Upper lobe of right lung (tissue), 1 donor: ENCODE results near the gene AXIN2. TPM values are rescaled to one million over a fixed set of nuclear protein-coding genes. Genes with fewer than 3 reads are reported as not detected.

Source experiments
- ATAC-seq: fragments of 200-7000 bp; cut with Tn5 transposase; one replicate; pipeline ENCODE4 v1.9.1; 2020; ENCODE audit warnings: mild to moderate bottlenecking, moderate library complexity
- DNase-seq: peaks from one replicate; pipeline ENCODE4 v3.0.0-alpha.2; 2020
- H3K27ac ChIP-seq: fragments of 200-600 bp; one replicate; pipeline ENCODE4 v1.8.0; 2022
- H3K27me3 ChIP-seq: fragments of 200-600 bp; one replicate; pipeline ENCODE4 v1.8.0; 2022; ENCODE audit warnings: mild to moderate bottlenecking
- H3K36me3 ChIP-seq: fragments of 200-600 bp; one replicate; pipeline ENCODE4 v1.8.0; 2022
- H3K4me1 ChIP-seq: fragments of 200-600 bp; one replicate; pipeline ENCODE4 v1.8.0; 2022
- H3K4me3 ChIP-seq: fragments of 200-600 bp; one replicate; pipeline ENCODE4 v1.8.0; 2022; ENCODE audit warnings: mild to moderate bottlenecking
- H3K9me3 ChIP-seq: fragments of 200-600 bp; one replicate; pipeline ENCODE4 v1.8.0; 2022
- CTCF ChIP-seq: fragments of 200-600 bp; IDR thresholded peaks from one replicate; pipeline ENCODE4 v1.8.0; 2022; ENCODE audit warnings: antibody characterized with exemption
- intact Hi-C: fragments of 100-400 bp; cut with DNase I; formaldehyde crosslinking; loops from one replicate; pipeline ENCODE4 v1.11.0; 2022
- total RNA-seq: library from RNA; stranded (reverse); fragmentation: NEBNext Ultra II Directional; extraction: Animal tissue kit (Norgen Biotek cat#: 25700); gene quantifications from one replicate; pipeline ENCODE4 v1.2.1, GENCODE V29; 2021
- donor health status: DM: no; HTN: yes; CAD: no; lungs with severe emphysema.

AXIN2 gene
- total RNA-seq, 1 donor from 2014 or later = 63.6 TPM

DNA sequence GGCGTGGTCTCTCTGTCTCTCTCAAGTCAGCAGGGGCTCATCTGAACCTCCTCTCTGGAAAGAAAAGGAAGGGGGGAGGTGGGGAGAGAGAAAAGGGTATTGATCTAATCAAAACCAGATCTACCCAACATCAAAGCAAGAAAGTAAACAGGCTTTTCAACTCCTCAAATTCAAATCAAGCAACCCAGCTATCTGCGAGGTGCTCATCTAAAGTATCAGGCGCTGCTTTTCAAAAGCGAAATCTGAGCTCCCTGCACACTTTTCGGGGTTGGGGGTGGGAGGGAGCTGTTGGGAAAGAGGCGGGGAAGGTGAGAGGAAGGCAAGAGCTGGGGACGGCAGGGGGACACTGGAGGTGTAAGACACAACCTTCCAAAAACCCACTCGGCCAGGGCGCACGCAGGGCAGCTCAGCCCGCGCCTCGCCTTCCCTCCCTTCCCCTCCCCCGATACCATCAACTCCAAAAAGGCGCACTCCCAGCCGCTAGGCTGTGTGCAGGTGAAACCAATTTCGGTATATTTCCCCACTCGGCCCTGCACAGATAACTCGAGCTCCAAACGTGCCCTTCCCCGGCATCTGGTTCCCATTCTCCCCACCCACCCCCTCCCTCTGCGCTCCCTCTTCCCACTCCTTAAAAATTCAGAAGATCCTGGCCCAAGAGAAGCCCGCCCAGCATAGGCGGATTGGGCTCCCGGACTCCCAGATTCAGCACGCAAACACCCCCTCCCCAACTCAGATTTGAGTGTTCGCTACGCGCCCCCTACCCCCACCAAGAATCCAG, 2.6 kb downstream of the AXIN2 start:
- TF ChIP-seq CTCF = no peak
- peaks cover 10% of the 10 kb centered on the region for H3K4me1 ChIP-seq
- no peak for ATAC-seq
- no peak overlapping the region for H3K27ac ChIP-seq
- intact Hi-C loops = loop anchor here (10.0 kb wide), 2 partner anchors 94 to 274 kb away; no protein-coding TSS in a partner anchor
- peak; percentile 70 for DNase-seq
- no peaks in the 10 kb centered on the region for H3K9me3 ChIP-seq
- H3K4me3 ChIP-seq = no peak overlapping the region
- H3K27me3 ChIP-seq = no peaks in the 10 kb centered on the region
- no peaks in the 10 kb centered on the region for H3K36me3 ChIP-seq

DNA sequence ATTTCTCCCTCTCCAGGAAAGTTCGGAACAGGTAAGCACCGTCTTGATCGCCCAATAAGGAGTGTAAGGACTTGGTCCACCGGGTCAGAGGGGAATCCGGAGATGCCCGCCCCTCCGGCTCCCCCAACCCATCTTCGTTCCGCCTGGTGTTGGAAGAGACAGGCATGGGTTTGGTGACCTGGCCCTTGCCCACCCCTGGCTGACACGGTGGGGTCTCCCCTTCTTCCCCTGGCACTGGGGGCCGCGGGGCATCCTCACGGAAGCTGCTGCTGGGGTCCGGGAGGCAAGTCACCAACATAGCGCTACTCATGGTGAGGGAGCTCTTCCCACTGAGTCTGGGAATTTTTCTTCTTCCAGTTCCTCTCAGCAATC, 3.2 kb downstream of the AXIN2 start:
- H3K27me3 ChIP-seq = no peaks in the 10 kb centered on the region
- no peak overlapping the region for H3K4me3 ChIP-seq
- no peak for ATAC-seq
- no peak for DNase-seq
- H3K27ac ChIP-seq = no peak overlapping the region
- peaks cover 14% of the 10 kb centered on the region for H3K4me1 ChIP-seq
- no peak for TF ChIP-seq CTCF
- H3K36me3 ChIP-seq = no peaks in the 10 kb centered on the region
- no peaks in the 10 kb centered on the region for H3K9me3 ChIP-seq
- intact Hi-C loops = loop anchor here (10.0 kb wide), 2 partner anchors 93 to 273 kb away; no protein-coding TSS in a partner anchor

DNA sequence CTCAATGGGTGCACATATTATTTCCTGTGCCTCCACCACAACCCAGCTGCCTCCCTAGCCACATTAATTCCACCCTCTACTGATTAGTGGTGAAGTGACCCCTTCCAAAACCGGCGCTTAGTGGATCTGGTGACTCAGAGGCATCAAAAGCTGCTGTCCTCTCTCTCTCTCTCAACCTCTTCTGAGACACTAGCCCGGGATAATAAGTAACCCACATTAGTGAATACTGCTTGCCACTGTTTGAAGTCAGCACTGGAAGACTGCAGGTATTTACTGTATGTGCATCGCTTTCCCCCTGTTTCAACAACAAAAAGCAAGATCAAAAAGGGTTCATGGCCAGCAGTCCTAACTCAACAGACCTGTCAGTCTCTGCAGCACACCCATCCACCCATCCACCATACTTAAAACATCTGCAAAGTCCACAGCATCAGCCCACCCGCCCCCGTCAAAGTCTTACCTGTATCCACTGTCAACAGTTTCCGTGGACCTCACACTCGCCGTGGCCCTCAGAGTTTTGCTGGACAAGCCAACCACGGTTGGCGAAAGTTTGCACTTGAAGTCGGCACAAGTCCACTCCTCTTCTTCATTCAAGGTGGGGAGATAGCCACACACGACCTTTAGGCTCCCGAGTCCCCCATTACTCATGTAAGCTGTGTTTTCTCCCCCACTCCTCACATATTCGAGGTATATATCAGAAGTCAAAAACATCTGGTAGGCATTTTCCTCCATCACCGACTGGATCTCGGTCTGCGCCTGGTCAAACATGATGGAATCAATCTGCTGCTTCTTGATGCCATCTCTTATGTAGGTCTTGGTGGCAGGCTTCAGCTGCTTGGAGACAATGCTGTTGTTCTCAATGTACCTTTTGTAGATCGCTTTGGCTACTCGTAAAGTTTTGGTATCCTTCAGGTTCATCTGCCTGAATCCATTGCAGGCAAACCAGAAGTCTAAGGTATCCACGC, 3.8 kb downstream of the AXIN2 start:
- Histone ChIP-seq H3K27me3 (no peaks in the 10 kb centered on the region), H3K4me3 (no peak overlapping the region), H3K36me3 (no peaks in the 10 kb centered on the region), H3K4me1 (peaks cover 21% of the 10 kb centered on the region), H3K27ac (no peak overlapping the region), H3K9me3 (no peaks in the 10 kb centered on the region)
- TF ChIP-seq CTCF = no peak
- no peak for ATAC-seq
- no peak for DNase-seq
- intact Hi-C loops = loop anchor here (10.0 kb wide), 2 partner anchors 93 to 273 kb away; no protein-coding TSS in a partner anchor

- H3K4me1 ChIP-seq = peaks cover 26% of the 10 kb centered on the region
- no peaks in the 10 kb centered on the region for H3K27me3 ChIP-seq
- no peak for DNase-seq
- no peaks in the 10 kb centered on the region for H3K9me3 ChIP-seq
- intact Hi-C loops = loop anchor here (10.0 kb wide), 2 partner anchors 92 to 272 kb away; no protein-coding TSS in a partner anchor
- H3K36me3 ChIP-seq = no peaks in the 10 kb centered on the region
- H3K4me3 ChIP-seq = no peak overlapping the region
- ATAC-seq = no peak
- H3K27ac ChIP-seq = no peak overlapping the region
- no peak for TF ChIP-seq CTCF
These were observed 4.5 kb downstream of the AXIN2 start for GRCh38 chr17:65556910-65557348.

DNA sequence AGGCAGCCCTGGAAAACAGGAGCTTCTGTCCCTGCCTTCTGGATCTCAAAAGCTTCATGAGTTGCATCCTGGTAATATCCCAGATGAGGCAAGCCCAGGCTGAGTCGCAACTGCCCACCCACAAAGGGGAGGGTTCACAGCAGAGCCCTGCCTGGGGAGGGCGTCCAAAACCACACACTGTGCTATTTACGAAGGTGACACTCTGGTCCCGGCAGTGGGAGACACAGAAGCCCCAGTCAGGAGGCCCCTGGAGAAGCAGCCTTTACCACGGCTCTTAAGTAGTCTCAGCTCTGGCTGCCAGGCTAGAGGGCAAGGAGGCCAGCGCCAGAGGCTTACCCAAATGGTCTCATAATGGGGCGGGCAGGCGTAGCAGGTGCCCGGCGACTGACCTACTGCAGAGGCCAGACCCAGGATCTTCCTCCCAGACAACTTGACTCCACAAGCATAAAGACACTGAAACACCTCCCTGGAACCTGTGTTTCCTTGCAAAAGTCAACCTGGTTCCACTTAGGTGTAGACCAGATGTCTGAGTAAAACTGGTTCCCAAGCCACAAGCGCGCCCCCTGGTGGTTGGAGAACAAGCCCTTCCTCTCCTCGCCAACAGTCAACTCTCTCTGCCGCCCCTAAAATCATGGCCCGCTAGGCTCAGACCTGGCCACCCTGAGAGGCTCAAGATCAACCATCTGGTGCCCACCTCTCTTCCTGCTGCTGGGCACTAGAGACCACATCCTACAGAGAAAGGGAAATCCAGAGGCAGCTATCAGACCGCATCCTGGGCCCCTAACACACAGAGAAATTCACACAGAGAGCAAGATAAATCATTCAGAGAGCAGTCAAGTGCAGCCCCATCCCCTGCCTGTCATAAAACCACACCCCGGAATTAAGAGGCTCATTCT, 5.2 kb downstream of the AXIN2 start:
- H3K27ac ChIP-seq = no peak overlapping the region
- peak; percentile 92 for TF ChIP-seq CTCF
- H3K4me1 ChIP-seq = peaks cover 32% of the 10 kb centered on the region
- ATAC-seq (peak; percentile 63), DNase-seq (peak; percentile 95)
- H3K4me3 ChIP-seq = no peak overlapping the region
- no peaks in the 10 kb centered on the region for H3K9me3 ChIP-seq
- intact Hi-C loops = loop anchor here (10.0 kb wide), 2 partner anchors 91 to 271 kb away; no protein-coding TSS in a partner anchor
- no peaks in the 10 kb centered on the region for H3K27me3 ChIP-seq
- H3K36me3 ChIP-seq = no peaks in the 10 kb centered on the region
